Measurements from ENCODE around the gene XPNPEP2.
A peak's percentile ranks its signal among the peaks of the same experiment; 100 is the strongest.

Gene XPNPEP2

GRCh38 chrX:129804806-129805205 is 66.0 kb downstream of the XPNPEP2 start:
- peak; percentile 21 for DNase-seq

DNA sequence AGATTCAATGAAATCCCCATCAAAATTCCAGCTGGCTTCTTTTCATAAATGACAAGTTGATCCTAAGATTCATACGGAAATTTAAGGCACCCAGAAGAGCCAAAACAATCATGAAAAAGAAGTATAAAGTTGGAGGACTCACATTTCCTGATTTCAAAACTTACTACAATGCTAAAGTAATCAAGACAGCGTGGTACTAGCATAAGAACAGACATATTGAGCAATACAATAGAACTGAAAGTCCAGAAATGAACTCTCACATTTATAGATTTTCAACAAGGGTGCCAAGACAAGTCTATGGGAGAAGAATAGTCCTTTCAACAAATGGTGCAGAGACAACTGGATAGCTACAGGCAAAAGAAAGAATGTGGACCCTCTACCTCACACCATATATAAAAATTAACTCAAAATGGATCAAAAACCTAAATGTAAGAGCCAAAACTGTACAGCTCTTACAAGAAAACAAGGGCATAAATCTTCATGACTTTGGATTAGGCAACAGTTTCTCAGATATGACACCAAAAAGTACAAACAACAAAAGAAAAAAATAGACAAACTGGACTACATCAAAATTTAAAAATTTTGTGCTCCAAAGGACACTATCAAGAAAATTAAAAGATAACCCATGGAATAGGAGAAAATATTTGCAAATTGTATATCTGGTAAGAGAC is 69.5 kb downstream of the XPNPEP2 start:
- no peak for DNase-seq

GRCh38 chrX:129808829-129809796 is 70.3 kb downstream of the XPNPEP2 start:
- DNase-seq, result no peak

DNA sequence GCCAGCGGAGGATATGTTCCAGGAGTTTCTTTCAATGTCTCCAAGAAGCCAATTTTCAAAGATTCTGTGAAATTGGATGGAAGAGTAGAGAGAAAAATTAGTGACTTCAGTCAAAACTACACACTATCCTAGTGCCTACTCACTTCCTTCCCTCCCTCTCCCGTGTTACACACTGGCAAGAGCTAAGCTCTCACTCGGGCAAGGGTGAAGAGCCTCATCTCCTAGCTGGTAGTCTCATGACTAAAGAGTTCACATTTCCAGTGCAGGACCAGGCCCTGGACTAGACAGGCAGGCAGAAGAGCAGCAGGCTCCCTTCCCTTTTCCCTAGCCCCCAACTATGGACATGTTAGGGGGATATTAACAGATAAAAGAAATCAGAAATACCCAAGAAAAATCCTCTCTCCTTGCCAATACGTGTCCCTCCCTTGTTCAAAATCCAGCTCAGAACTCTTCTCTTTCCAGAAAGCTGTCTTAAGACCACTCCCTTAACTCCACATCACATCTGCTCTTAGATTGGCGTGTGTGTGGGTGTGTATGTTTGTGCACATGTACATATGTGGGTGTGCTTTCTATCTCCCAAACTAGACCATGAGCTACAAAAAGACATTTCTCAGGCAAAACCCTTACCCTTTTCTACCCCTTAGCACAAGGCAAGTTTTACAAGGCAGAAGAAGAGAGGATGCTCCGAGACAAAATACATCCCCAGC is 75.0 kb downstream of the XPNPEP2 start:
- no peak for DNase-seq

GRCh38 chrX:129818123-129818522 is 79.3 kb downstream of the XPNPEP2 start:
- no peak for DNase-seq

Measured in activated CD8-positive, alpha-beta memory T cell treated with anti-CD3 and anti-CD28 coated beads for 24 hours (primary cell).